Left ventricle myocardium inferior (tissue), 1 donor: Measurements from ENCODE around the gene MRS2. TPM values are rescaled to one million over a fixed set of nuclear protein-coding genes. Genes with fewer than 3 reads are reported as not detected.
A peak's percentile ranks its signal among the peaks of the same experiment; 100 is the strongest.

Experiments used
- DNase-seq: peaks from one replicate; pipeline ENCODE4 v3.0.0-alpha.2; 2020
- H3K27ac ChIP-seq: fragments of 200-600 bp; replicated peaks from 2 replicates; pipeline ENCODE4 v1.8.0; 2021
- H3K27me3 ChIP-seq: fragments of 200-600 bp; 2 replicates; pipeline ENCODE4 v1.8.0; 2021; ENCODE audit warnings: low read depth
- H3K36me3 ChIP-seq: fragments of 200-600 bp; 2 replicates; pipeline ENCODE4 v1.8.0; 2021
- H3K4me1 ChIP-seq: fragments of 200-600 bp; 2 replicates; pipeline ENCODE4 v1.8.0; 2021
- H3K4me3 ChIP-seq: fragments of 200-600 bp; 2 replicates; pipeline ENCODE4 v1.8.0; 2021; ENCODE audit warnings: mild to moderate bottlenecking, moderate library complexity
- H3K9me3 ChIP-seq: fragments of 200-600 bp; replicated peaks from 2 replicates; pipeline ENCODE4 v1.8.0; 2021
- CTCF ChIP-seq: fragments of 200-600 bp; IDR thresholded peaks from 2 replicates; pipeline ENCODE4 v1.8.0; 2021; ENCODE audit warnings: antibody characterized with exemption, mild to moderate bottlenecking, borderline replicate concordance
- intact Hi-C: fragments of 100-400 bp; cut with micrococcal nuclease; formaldehyde crosslinking; loops from one replicate; pipeline ENCODE4 v1.11.0; 2022
- total RNA-seq: library from RNA; stranded (reverse); fragmentation: NEBNext Ultra II Directional; extraction: Animal tissue kit (Norgen Biotek cat#: 25700); gene quantifications from one replicate; pipeline ENCODE4 v1.2.1, GENCODE V29; 2021
- donor health status: DM: no; HTN: yes; CAD: no; lungs with severe emphysema.

Gene MRS2
- total RNA-seq, 1 donor from 2014 or later, result 44.7 TPM

DNA sequence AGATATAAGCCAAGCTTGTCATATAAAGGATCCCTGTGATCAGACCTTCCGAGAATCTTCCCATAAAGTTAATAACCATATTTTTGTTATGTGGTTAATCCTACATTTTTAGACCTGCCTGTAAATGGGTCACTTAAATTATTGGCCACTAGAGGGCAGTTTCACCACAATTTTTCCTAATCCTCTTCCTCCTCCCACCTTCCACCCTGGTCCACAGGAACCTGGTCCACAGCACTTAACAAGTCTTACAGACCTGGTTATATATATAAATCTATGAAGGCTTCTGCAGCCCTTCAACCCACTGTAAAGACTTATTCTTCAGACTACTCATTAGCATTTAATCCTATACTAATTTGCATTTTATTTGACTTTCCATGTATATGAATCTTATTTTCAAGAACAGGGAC, 28.3 kb downstream of the MRS2 start:
- Histone ChIP-seq H3K4me1 (no peaks in the 10 kb centered on the region), H3K27me3 (no peaks in the 10 kb centered on the region), H3K27ac (no peak overlapping the region), H3K36me3 (peaks cover 10% of the 10 kb centered on the region), H3K9me3 (no peaks in the 10 kb centered on the region), H3K4me3 (no peak overlapping the region)
- TF ChIP-seq CTCF, result peak; percentile 77
- no peak for DNase-seq
- intact Hi-C loops, result no loop called here

DNA sequence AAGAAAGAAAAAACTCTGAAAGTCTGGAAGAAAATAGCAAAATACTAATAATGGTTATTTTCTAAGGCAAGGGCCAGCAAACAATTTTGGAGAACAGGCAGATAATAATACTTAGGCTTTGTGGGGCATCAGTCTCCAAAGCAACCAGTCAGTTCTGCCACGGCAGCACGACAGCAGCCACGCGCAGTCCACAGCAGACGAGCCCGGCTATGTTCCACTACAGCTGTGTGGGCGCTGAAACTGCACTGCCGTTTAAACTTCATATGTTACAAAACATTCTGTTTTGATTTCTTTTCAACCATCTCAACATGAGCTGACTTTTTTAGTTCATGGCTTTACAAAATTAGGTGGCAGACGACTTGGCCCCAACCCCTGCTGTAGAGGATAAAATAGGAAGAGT, 29.9 kb downstream of the MRS2 start:
- TF ChIP-seq CTCF, result no peak
- no peak overlapping the region for H3K4me3 ChIP-seq
- H3K27me3 ChIP-seq, result no peaks in the 10 kb centered on the region
- no peaks in the 10 kb centered on the region for H3K36me3 ChIP-seq
- no peak for DNase-seq
- H3K27ac ChIP-seq, result no peak overlapping the region
- intact Hi-C loops, result no loop called here
- H3K4me1 ChIP-seq, result no peaks in the 10 kb centered on the region
- no peaks in the 10 kb centered on the region for H3K9me3 ChIP-seq

- no peak for TF ChIP-seq CTCF
- no peak overlapping the region for H3K27ac ChIP-seq
- intact Hi-C loops, result no loop called here
- H3K36me3 ChIP-seq, result no peaks in the 10 kb centered on the region
- no peaks in the 10 kb centered on the region for H3K27me3 ChIP-seq
- no peak overlapping the region for H3K4me3 ChIP-seq
- no peak for DNase-seq
- no peaks in the 10 kb centered on the region for H3K9me3 ChIP-seq
- no peaks in the 10 kb centered on the region for H3K4me1 ChIP-seq
These were observed 34.2 kb downstream of the MRS2 start for GRCh38 chr6:24436979-24437378.

- no peak for DNase-seq
- no peak overlapping the region for H3K4me3 ChIP-seq
- H3K36me3 ChIP-seq, result no peaks in the 10 kb centered on the region
- H3K9me3 ChIP-seq, result no peaks in the 10 kb centered on the region
- intact Hi-C loops, result no loop called here
- H3K27ac ChIP-seq, result no peak overlapping the region
- H3K4me1 ChIP-seq, result no peaks in the 10 kb centered on the region
- TF ChIP-seq CTCF, result no peak
- H3K27me3 ChIP-seq, result no peaks in the 10 kb centered on the region
These were observed 37.3 kb downstream of the MRS2 start for GRCh38 chr6:24439858-24440539.

GRCh38 chr6:24440897-24441598, 38.3 kb downstream of the MRS2 start:
- Histone ChIP-seq H3K9me3 (no peaks in the 10 kb centered on the region), H3K27me3 (no peaks in the 10 kb centered on the region), H3K4me1 (no peaks in the 10 kb centered on the region), H3K36me3 (no peaks in the 10 kb centered on the region), H3K4me3 (no peak overlapping the region), H3K27ac (no peak overlapping the region)
- TF ChIP-seq CTCF, result no peak
- intact Hi-C loops, result no loop called here
- no peak for DNase-seq
